GM21825 (cell line): Measurements from ENCODE around the gene INSR.
"Not testable (repeated sequence)": the region's sequence is repeated elsewhere in the genome, so short reads cannot be mapped to it uniquely, and the experiment has no call there.

Source experiments
- ATAC-seq: cut with Tn5 transposase; IDR thresholded peaks from one replicate; pipeline ENCODE4 v1.9.1; 2021; ENCODE audit warnings: mild to moderate bottlenecking, moderate library complexity; ENCODE audit not compliant: unreplicated experiment

The INSR gene

DNA sequence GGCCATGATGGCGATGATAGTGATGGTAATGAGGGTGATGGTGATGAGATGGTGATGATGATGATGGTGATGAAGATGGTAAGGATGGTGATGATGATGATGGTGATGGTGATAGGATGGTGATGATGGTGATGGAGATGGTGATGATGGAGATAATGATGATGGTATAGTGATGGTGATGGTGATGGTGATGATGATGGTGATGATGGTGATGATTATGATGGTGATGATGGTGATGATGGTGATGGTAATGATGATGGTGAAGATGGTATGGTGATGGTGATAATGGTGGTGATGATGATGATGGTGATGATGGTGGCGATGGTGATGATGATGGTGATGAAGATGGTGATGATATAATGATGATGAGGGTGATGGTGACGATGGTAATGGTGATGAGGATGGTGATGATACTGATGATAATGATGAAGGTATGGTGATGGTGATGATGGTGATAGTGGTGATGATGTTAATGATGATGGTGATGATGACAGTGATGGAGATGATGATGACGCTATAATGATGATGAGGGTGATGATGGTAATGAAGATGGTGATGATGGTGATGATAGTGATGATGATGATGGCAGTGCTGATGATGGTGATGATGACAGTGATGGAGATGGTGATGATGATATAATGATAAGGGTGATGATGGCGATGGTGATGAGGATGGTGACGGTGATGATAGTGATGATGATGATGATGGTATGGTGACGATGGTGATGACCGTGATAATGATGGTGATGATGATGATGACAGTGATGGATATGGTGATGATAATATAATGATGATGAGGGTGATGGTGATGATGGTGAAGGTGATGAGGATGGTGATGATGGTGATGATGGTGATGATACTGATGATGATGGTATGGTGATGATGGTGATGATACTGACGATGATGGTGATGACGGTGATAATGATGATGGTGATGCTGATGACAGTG is 187.2 kb downstream of the INSR start:
- no peak for ATAC-seq

DNA sequence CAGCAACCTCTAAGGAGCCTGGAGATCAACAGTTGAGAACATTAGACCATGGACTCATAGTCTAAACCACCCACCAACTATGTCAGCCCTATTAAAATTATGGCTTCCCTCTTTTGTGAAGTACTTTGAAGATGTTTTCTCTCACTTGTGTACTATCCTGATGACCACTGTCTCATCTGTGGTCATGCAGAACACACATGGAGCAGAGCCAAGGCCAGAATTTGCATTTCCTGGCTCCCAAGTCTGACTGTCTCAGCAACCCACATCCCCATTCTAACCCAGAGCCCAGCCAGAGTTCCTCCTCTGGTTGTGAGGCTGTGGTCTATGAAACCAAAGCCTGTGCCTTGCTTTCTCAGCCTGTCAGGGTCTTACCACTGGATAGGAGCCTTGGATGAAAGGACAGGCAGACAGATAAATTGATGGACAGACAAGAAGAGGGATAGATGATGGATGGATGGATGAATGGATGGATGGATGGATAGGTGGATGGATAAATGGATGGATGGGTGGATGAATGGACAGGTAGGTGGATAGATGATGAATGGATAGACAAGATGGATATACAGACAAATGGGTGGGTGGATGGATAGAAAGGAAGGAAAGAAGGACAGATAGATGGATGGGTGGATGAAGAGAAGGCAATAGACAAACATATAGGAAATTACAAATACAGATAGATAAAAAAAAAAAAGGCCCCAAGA is 189.3 kb downstream of the INSR start:
- ATAC-seq = no peak

DNA sequence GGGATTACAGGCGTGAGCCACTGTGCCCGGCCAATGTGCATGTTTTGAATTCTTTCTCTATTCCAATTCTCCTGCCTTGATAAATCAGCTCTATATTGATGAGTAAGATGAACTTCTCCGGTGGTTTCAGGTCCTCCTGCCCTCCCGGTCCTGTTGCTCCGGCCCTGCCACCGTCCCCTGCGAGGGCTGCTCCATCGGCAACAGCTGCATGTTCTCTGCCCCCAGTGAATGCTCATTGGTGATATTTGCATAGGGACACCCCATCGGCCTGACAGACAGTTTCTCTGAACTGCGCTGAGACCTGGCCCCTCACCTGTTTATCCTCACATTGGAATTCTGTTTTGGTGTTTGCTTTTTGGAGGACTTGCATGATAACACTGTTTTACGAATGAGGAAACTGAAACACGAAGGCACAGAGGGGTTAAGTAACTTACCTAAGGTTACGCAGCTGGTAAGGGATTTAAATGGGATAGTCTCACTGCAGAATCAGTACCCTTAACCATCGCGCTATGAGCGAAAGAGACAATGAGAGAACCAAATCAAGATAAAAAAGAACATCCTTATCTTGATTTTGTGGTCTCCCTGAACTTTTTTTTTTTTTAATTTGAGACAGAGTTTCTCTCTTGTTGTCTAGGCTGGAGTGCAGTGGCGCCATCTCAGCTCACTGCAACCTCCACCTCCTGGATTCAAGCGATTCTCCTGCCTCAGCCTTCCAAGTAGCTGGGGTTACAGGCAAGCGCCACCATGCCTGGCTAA is 192.5 kb downstream of the INSR start:
- ATAC-seq = no peak

DNA sequence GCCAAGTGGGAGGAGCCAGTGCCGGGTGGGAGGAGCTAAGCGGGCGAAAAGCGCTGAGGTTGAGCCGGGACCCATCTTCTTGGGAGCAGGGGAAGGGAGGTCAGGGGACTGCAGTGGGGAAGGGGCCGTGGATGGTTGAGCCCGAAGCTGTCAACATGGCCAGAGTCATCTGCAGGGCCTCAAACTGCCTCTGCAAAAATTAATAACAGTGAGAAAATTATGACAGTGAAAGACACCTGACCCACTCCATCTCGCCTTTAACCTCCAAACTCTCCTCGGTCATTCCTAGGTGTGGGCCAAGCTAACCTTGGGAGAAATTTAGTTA is 194.7 kb downstream of the INSR start:
- no peak for ATAC-seq

DNA sequence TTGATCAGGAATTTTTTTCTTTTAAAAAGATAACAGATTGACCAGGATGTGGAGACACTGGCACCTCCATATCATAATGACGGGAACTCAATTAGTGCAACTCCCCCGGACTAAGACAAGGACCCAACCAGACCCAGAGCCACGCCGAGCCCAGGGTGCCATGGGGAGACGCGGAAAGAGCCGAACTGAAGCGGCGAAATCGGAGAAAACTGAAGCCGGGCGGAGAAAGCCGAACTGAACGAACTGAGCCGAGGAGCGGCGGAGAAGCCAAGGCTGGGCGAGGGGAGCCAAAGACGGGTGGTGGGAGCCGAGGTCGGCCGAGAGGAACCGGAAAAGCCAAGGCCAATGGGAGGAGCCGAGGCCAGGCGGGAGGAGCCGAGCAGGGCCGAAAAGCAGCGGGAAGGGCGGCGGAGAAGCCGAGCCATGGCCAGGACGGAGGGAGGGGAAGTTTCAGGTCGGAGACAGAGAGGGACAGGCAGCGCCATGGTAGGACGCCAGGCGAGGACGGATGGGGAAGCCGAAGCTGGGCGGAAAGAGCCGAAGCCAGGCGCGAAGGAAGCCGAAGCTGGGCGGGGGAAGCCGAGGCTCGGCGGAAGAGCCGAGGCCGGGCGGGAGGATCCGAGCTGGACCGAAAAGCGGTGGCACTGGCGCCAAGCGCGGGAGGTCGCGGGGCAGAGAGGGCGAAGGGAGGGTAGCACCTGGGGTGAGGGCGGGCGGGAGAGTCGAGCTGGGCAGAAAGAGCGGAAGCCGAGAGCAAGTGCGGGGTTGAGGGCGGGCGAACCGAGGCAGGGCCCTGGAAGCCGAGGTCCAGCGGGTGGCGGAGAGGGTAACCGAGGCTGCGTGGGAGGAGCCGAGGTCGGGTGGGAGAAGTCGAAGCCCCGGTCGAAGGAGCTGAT is 195.3 kb downstream of the INSR start:
- ATAC-seq = peak; percentile 80

DNA sequence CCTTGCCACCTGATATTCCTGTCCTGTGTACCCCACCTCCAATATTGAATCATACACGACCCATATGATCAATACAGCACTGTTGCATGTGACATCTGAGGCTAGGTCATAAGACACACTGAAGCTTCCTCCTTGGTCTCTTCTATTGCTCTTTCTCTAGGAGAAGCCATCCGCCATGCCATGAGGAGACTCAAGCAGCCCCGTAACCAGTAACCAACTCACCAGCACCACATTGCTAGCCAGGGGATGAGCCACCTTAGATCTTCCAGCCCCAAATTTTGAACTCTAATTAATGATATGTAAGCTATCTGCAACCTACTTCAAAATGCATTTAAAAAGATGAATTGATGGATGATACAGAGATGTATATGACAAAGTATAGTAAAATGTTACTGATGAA is 196.1 kb downstream of the INSR start:
- no peak for ATAC-seq

DNA sequence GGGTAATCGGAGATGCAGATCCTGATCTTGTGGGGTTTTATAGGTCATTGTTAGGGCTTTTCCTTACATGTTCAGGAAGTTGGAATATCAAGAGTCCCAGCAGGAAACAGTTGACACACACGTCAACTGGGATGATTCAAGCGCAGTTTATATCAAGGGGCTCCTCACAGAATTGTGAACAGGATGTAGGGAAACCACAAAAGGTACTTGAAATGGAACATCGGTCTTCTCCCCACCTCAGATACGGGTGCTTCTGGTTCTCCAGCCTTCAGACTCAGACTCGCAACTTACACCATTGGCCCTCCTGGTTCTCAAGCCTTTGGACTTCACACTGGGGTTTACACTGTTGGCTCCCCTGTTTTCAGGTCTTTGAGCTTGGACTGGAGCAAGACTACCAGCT is 205.2 kb downstream of the INSR start:
- no peak for ATAC-seq

DNA sequence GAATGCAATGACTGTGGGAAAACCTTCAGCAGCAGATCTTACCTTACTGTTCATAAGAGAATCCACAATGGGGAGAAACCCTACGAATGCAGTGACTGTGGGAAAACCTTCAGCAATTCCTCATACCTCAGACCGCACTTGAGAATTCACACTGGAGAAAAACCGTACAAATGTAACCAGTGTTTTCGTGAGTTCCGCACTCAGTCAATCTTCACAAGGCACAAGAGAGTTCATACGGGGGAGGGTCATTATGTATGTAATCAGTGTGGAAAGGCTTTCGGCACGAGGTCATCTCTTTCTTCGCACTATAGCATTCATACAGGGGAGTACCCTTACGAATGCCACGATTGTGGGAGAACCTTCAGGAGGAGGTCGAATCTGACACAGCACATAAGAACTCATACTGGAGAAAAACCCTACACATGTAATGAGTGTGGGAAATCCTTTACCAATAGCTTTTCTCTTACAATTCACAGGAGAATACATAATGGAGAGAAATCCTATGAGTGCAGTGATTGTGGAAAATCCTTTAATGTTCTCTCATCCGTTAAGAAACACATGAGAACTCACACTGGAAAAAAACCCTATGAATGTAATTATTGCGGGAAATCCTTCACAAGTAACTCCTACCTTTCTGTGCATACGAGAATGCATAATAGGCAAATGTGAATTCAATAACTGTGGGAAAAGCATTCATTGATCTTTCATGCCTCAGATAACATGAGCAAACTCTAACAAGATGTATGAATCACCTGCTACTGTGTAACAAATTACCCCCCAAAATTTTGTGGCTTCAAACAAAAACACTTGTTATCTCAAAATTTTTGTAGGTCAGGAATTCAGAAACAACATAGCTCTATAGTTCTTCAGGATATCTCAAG is 210.9 kb downstream of the INSR start:
- no peak for ATAC-seq

DNA sequence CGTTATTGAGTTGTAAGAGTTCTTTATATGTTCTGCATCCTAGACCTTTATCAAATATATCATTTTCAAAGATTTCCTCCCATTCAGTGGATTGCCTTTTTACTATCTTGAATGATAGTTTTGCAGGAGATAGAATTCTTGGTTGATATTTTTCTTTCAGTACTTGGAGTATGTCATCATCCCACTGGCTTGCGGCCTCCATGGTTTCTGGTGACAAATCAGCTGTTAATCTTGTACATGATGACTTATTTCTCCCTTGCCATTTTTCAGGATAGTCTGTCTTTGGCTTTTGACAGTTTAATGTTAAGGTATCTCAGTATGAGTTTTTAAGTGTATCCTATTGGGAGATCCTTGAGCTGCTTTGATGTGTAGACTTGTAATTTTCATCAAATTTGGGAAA is 216.2 kb downstream of the INSR start:
- ATAC-seq = no peak

DNA sequence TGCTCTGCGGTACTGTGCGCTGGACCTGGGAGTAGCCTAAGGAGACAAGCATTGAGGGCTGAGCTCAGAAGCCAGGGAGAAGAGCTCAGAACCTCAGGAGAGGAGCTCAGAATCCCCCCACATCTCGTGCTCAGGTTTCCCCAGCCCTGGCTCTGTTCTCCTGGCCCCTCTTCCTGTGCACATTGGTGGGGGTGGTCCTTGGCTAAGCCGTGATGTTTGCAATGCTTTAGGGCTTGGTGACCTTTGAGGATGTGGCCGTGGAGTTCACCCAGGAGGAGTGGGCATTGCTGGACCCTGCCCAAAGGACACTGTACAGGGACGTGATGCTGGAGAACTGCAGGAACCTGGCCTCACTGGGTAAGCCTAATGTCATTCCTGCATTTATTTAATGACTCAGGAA is 218.1 kb downstream of the INSR start:
- no peak for ATAC-seq

DNA sequence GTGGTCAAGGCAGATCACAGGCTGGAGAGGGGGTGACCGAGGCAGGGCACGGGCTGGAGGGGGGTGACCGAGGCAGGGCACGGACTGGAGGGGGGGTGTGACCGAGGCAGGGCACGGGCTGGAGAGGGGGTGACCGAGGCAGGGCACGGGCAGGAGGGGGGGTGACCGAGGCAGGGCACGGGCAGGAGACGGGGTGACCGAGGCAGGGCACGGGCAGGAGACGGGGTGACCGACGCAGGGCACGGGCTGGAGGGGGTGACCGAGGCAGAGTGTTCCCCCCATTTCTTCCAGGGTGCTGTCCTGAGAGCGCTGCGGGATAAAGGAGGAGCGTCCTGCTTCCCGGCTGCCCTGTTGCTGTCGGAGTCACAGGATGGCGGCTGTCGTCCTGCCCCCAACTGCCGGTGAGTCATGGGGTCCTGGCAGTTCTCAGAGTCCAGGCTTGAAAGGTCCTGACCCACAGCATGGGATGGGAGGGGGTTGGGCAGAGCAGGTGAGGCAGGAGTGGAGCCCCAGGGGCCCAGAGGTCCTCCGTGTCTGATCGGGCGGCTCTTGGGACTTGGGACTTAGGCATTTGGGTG is 219.4 kb downstream of the INSR start:
- no peak for ATAC-seq

DNA sequence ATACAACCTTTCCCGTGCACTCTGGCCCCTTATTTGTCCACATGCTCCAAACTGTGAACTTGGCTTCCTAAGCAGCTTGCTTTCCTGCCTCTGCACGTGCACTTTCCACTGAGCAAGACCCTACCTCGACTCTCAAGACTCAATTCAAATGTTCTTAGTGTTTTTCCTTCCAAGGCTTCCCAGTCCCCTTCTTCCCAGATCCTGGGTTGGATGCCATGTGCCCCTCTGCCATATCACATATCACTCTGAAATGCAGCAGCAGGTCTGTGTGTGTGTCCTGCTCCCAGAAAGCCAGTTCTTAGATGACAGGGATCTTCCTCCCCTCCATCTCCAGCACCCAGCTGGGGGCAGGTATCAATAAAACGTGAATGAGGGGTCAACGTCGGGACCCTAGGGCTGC is 221.7 kb downstream of the INSR start:
- no peak for ATAC-seq

DNA sequence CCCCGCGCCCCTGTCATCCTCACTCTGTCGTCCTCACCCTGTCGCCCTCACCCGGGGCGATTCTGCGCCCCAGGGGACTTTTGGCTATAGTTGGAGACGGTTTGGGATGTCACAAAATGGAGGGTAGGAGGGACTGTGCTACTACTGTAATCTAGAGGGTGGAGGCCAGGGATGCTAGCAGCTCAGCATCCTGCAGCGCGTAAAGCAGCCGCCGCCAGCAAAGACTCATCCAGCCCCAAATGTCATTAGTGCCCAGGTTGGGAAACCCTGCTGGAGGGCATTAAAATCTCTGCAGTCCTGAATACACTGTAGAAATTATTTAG is 224.3 kb downstream of the INSR start:
- peak; percentile 25 for ATAC-seq

DNA sequence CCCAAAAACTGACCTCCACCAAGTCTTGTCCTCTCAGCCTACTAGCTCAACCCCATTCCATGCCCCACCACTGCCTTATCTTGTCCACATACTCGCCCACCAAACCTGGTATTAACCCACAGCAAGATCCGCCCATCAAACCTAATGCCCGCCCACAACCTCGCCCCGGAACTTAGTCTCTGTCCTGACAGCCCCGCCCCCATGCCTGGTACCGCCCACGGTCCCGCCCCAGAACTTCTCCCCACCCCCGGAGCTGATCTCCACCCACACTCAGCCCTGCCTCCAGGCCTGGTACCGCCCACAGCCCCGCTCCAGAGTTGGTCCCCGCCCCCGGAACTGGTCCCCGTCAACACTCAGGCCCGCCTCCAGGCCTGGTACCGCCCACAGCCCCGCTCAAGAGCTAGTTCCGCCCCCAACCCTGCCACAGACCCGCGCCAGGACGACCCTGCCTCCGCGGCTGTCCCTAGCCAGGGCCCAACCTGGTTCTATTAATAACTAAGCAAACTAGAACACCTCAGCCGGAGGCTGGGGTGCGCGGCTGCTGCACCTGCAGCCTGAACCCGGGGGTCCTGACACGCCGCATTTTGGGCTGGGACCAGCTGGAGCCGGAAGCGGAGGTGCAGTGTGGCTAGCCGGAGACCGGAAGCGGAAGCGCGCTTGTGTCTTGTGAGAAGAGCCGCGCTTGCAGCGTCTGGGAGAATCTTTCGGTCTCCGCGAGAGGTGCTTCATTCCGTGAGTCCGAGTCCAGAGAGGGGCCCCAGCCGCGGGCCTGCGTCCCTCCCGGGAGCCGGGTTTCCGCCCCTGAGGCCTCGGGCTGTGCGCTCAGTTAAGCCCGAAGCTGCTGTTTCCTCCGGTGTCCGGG is 224.9 kb downstream of the INSR start, which contains the start of gene ZNF557:
Gene ZNF557, plus strand, starts transcription at position 662 of the 862 bp plus-strand sequence. CDS start 5,372 bp downstream, outside the sequence.
- ATAC-seq = peak; percentile 92

DNA sequence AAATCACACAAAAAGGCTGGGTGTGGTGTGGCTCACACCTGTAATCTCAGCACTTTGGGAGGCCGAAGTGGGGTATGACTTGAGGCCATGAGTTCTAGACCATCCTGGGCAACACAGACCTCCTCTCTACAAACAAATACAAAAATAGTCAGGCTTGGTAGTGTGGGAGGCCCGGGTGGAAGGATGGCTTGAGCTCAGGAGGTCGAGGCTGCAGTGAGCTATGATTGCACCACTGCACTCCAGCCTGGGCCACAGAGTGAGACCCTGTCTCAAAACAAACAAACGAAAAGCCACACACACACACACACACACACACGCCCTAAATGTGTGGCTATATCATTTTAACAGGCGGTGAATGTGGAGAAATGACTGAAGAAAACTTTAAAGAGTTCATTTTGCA is 225.6 kb downstream of the INSR start:
- ATAC-seq = no peak

DNA sequence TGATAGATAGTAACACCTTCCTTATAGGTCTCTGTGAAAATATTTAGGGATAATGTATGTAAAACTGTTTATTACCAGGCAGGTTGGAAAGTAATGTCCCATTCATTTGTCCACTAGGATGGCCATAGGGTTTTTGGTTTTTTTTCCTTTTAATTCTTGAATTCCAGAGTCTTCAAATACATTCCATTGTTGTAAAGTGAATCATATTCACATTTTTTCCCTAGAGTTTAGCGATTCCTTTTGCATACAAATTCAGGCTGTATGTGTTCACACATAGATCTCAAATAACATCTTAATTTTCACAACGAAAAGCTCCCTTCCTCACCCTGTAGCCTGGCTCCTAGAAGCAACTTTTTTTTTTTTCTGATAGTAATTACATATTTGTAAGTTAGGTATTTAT is 226.5 kb downstream of the INSR start:
- ATAC-seq = no peak

DNA sequence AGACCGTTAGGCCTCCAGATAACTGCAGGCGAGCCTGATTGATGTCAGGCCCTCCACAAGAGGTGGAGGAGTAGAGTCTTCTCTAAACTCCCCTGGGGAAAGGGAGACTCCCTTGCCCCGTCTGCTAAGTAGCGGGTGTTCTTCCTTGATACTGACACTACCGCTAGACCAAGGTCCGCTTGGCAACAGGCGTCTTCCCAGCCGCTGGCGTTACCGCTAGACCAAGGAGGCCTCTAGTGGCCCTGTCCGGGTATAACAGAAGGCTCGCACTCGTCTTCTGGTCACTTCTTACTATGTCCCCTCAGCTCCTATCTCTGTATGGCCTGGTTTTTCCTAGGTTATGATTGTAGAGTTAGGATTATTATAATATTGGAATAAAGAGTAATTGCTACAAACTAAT is 227.1 kb downstream of the INSR start:
- ATAC-seq = not testable (repeated sequence)

DNA sequence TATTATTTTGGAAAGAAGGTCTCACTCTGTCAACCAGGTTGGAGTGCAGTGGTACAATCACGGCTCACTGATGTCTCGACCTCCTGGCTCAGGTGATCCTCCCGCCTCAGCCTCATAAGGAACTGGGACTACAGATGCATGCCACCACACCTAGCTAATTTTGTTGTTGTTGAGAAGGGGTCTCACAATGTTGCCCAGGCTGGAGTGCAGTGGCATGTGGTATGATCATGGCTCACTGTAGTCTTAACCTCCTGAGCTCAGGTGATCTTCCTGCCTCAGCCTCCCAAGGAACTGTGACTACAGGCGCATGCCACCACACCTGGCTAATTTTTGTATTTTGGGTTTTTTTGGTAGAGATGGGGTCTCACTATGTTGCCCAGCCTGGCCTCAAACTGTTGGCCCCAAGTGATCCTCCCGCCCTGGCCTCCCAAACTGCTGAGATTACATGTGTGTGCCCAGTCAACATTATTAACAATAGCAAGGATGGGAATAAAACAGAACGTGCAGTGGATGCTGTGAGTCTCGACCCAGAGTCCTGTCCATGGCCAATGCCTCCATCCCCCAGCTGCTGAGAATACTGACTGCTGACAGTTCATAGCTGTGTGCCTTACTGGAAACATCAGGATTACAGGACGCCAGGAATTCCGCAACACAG is 230.3 kb downstream of the INSR start:
- ATAC-seq = no peak
